ENCODE measurements around the gene ZFHX3.

The ZFHX3 gene

GRCh38 chr16:73071131-73071940 is 23.4 kb upstream of the ZFHX3 start:
- H3K27ac ChIP-seq, result peak overlapping the region; percentile 74
- TF ChIP-seq ZFX (IDR thresholded peaks at IDR 0.05), result no peak
- TF ChIP-seq CTCF (conservative IDR thresholded peaks at IDR 0.05), result no peak

- TF ChIP-seq CTCF (conservative IDR thresholded peaks at IDR 0.05) (no peak), ZFX (IDR thresholded peaks at IDR 0.05) (no peak)
- 0 out of 2 replicates have a peak overlapping the region, but pooled peaks have one; percentile 74 for H3K27ac ChIP-seq
Observed at GRCh38 chr16:73069581-73070262, 21.8 kb upstream of the ZFHX3 start.

- no peak overlapping the region for H3K27ac ChIP-seq
- TF ChIP-seq ZFX (IDR thresholded peaks at IDR 0.05) (no peak), CTCF (conservative IDR thresholded peaks at IDR 0.05) (no peak)
Observed at GRCh38 chr16:73068541-73069401, 20.8 kb upstream of the ZFHX3 start.

GRCh38 chr16:73067671-73068540 is 20.0 kb upstream of the ZFHX3 start:
- no peak overlapping the region for H3K27ac ChIP-seq
- TF ChIP-seq ZFX (IDR thresholded peaks at IDR 0.05) (no peak), CTCF (conservative IDR thresholded peaks at IDR 0.05) (no peak)

- no peak overlapping the region for H3K27ac ChIP-seq
- TF ChIP-seq CTCF (conservative IDR thresholded peaks at IDR 0.05), result no peak
Observed at GRCh38 chr16:73066927-73067670, 19.2 kb upstream of the ZFHX3 start.

GRCh38 chr16:73066331-73066926 is 18.5 kb upstream of the ZFHX3 start:
- H3K27ac ChIP-seq, result no peak overlapping the region

More at GRCh38 chr16:73066331-73066926, 18.5 kb upstream of the ZFHX3 start:
- TF ChIP-seq CTCF (conservative IDR thresholded peaks at IDR 0.05) (no peak), ZFX (IDR thresholded peaks at IDR 0.05) (no peak)

All from C4-2B (cell line).